Measurements from ENCODE around the gene SRBD1. TPM values are rescaled to one million over a fixed set of nuclear protein-coding genes. Genes with fewer than 3 reads are reported as not detected.

The SRBD1 gene
- polyA plus RNA-seq, 1 donor from 2014 or later, result 5.3 TPM

DNA sequence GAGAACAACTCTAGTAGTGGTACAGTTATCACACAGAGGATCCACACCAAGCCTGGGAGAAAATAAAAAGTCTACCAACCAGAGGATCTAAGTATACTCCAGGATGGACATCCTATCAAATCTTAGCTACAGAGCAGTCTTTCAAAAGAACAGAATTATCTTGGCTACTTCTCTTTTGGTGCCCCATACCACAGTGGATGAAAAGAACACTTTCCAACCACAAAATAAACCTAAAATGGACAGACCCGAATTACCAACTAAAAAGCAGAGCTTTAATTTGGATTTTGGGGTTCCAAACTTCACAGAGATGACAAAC lies 116.1 kb downstream of the SRBD1 start:
- no peaks in the 10 kb centered on the region for H3K9me2 ChIP-seq (ENCODE audit: insufficient read depth, low read length)
- no peaks in the 10 kb centered on the region for H3K9me3 ChIP-seq (ENCODE audit: low read length)
- no peak for TF ChIP-seq RAD21 (conservative IDR thresholded peaks at IDR 0.05)
- TF ChIP-seq SMC3 (conservative IDR thresholded peaks at IDR 0.05; ENCODE audit: poor library complexity), result peak; percentile 31
- no peak for TF ChIP-seq TAF1 (IDR thresholded peaks at IDR 0.05; ENCODE audit: low read depth)
- no peaks in the 10 kb centered on the region for H3K27me3 ChIP-seq (ENCODE audit: insufficient read depth, low read depth, low read length)
- H3K9ac ChIP-seq (ENCODE audit: low read length), result no peak overlapping the region
- no peaks in the 10 kb centered on the region for H3K79me2 ChIP-seq (replicated peaks; ENCODE audit: insufficient read depth, low read length)
- H3K27ac ChIP-seq (ENCODE audit: low read length), result no peak overlapping the region
- H3F3A ChIP-seq (ENCODE audit: insufficient read depth, low read length, poor library complexity, severe bottlenecking), result no peaks in the 10 kb centered on the region
- H3K36me3 ChIP-seq (ENCODE audit: insufficient read depth, low read length), result no peaks in the 10 kb centered on the region
- H3K4me2 ChIP-seq (ENCODE audit: low read length), result no peak overlapping the region
- H3K4me3 ChIP-seq (ENCODE audit: low read length), result no peak overlapping the region
- no peaks in the 10 kb centered on the region for H4K20me1 ChIP-seq (ENCODE audit: insufficient read depth)
- no peak overlapping the region for H2AFZ ChIP-seq (ENCODE audit: low read depth, low read length)

DNA sequence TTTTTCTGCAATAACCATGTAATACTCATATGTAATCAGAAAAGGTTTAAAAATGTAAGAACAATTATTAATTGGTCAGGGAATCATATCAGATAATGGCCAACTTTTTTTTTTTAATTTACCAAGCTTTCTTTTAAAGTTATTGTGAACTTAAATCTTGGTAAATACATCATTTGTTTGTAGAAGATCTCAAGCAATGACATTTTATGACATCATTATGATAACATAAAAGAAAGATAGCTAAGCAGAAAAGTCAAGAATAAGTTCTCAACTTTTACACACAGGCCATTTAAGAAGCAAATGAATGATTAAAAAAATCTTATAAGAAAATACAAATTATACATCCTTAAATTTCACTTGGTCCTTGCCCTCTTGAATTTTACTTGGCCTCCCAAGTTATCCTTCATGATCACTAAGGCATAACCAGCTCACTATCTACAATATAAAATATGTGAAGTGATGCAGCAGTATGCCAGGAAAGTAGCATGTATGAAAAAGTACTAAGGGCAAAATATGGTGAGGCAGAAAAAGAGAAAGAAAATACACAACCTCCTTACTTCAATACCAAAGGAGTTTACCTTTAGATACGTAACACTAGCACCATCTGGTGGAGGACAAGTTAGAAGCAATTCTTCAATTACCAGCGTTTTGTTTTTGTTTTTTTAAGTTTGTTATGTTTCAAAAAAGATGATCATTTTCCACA lies 116.6 kb downstream of the SRBD1 start:
- no peaks in the 10 kb centered on the region for H3K27me3 ChIP-seq (ENCODE audit: insufficient read depth, low read depth, low read length)
- no peaks in the 10 kb centered on the region for H3K9me3 ChIP-seq (ENCODE audit: low read length)
- no peak overlapping the region for H3K4me3 ChIP-seq (ENCODE audit: low read length)
- no peaks in the 10 kb centered on the region for H3F3A ChIP-seq (ENCODE audit: insufficient read depth, low read length, poor library complexity, severe bottlenecking)
- no peak overlapping the region for H3K4me2 ChIP-seq (ENCODE audit: low read length)
- H4K20me1 ChIP-seq (ENCODE audit: insufficient read depth), result no peaks in the 10 kb centered on the region
- H3K79me2 ChIP-seq (replicated peaks; ENCODE audit: insufficient read depth, low read length), result no peaks in the 10 kb centered on the region
- no peaks in the 10 kb centered on the region for H3K9me2 ChIP-seq (ENCODE audit: insufficient read depth, low read length)
- TF ChIP-seq EZH2 (IDR thresholded peaks at IDR 0.05; ENCODE audit: borderline replicate concordance, insufficient read depth, low read length, poor library complexity, severe bottlenecking) (no peak), RAD21 (conservative IDR thresholded peaks at IDR 0.05) (peak; percentile 97), SMC3 (conservative IDR thresholded peaks at IDR 0.05; ENCODE audit: poor library complexity) (peak; percentile 98), EP300 (conservative IDR thresholded peaks at IDR 0.05; ENCODE audit: poor library complexity, severe bottlenecking) (no peak)
- TF ChIP-seq, protein P1, sequence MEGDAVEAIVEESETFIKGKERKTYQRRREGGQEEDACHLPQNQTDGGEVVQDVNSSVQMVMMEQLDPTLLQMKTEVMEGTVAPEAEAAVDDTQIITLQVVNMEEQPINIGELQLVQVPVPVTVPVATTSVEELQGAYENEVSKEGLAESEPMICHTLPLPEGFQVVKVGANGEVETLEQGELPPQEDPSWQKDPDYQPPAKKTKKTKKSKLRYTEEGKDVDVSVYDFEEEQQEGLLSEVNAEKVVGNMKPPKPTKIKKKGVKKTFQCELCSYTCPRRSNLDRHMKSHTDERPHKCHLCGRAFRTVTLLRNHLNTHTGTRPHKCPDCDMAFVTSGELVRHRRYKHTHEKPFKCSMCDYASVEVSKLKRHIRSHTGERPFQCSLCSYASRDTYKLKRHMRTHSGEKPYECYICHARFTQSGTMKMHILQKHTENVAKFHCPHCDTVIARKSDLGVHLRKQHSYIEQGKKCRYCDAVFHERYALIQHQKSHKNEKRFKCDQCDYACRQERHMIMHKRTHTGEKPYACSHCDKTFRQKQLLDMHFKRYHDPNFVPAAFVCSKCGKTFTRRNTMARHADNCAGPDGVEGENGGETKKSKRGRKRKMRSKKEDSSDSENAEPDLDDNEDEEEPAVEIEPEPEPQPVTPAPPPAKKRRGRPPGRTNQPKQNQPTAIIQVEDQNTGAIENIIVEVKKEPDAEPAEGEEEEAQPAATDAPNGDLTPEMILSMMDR (IDR thresholded peaks at IDR 0.05; ENCODE audit: poor library complexity, severe bottlenecking), result peak; percentile 90
- H3K9ac ChIP-seq (ENCODE audit: low read length), result no peak overlapping the region
- no peak overlapping the region for H2AFZ ChIP-seq (ENCODE audit: low read depth, low read length)
- no peaks in the 10 kb centered on the region for H3K36me3 ChIP-seq (ENCODE audit: insufficient read depth, low read length)
- H3K27ac ChIP-seq (ENCODE audit: low read length), result no peak overlapping the region

DNA sequence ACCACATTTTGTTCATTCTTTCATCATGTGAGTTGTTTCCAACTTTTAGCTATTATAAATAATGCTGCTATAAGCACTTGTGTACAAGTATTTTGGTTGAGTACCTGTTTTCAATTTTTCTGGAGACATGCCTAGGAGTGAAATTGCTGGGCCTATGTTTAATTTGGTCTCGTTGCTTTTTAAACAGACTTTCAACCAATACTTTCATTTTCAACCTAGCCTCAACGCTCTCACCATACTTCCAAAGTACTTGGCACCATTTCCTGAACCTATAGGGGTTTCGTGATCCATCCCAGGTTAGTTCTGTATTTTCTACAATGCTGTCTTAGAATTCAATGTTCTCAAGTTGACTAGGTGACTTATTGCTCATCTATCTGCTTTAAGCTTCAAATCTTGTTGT lies 126.1 kb downstream of the SRBD1 start:
- H3F3A ChIP-seq (ENCODE audit: insufficient read depth, low read length, poor library complexity, severe bottlenecking), result no peaks in the 10 kb centered on the region
- H3K9ac ChIP-seq (ENCODE audit: low read length), result no peak overlapping the region
- no peak overlapping the region for H3K27ac ChIP-seq (ENCODE audit: low read length)
- H3K9me2 ChIP-seq (ENCODE audit: insufficient read depth, low read length), result no peaks in the 10 kb centered on the region
- no peak overlapping the region for H3K4me3 ChIP-seq (ENCODE audit: low read length)
- H4K20me1 ChIP-seq (ENCODE audit: insufficient read depth), result no peaks in the 10 kb centered on the region
- H3K79me2 ChIP-seq (replicated peaks; ENCODE audit: insufficient read depth, low read length), result no peaks in the 10 kb centered on the region
- no peaks in the 10 kb centered on the region for H3K9me3 ChIP-seq (ENCODE audit: low read length)
- TF ChIP-seq TAF1 (IDR thresholded peaks at IDR 0.05; ENCODE audit: low read depth) (no peak), RAD21 (conservative IDR thresholded peaks at IDR 0.05) (no peak), EP300 (conservative IDR thresholded peaks at IDR 0.05; ENCODE audit: poor library complexity, severe bottlenecking) (no peak), SMC3 (conservative IDR thresholded peaks at IDR 0.05; ENCODE audit: poor library complexity) (no peak), POLR2AphosphoS5 (IDR thresholded peaks at IDR 0.05) (no peak), EZH2 (IDR thresholded peaks at IDR 0.05; ENCODE audit: borderline replicate concordance, insufficient read depth, low read length, poor library complexity, severe bottlenecking) (no peak), MXI1 (conservative IDR thresholded peaks at IDR 0.05; ENCODE audit: poor library complexity, severe bottlenecking) (no peak)
- TF ChIP-seq, protein P1 (IDR thresholded peaks at IDR 0.05; ENCODE audit: poor library complexity, severe bottlenecking), result no peak
- TF ChIP-seq, protein P2, sequence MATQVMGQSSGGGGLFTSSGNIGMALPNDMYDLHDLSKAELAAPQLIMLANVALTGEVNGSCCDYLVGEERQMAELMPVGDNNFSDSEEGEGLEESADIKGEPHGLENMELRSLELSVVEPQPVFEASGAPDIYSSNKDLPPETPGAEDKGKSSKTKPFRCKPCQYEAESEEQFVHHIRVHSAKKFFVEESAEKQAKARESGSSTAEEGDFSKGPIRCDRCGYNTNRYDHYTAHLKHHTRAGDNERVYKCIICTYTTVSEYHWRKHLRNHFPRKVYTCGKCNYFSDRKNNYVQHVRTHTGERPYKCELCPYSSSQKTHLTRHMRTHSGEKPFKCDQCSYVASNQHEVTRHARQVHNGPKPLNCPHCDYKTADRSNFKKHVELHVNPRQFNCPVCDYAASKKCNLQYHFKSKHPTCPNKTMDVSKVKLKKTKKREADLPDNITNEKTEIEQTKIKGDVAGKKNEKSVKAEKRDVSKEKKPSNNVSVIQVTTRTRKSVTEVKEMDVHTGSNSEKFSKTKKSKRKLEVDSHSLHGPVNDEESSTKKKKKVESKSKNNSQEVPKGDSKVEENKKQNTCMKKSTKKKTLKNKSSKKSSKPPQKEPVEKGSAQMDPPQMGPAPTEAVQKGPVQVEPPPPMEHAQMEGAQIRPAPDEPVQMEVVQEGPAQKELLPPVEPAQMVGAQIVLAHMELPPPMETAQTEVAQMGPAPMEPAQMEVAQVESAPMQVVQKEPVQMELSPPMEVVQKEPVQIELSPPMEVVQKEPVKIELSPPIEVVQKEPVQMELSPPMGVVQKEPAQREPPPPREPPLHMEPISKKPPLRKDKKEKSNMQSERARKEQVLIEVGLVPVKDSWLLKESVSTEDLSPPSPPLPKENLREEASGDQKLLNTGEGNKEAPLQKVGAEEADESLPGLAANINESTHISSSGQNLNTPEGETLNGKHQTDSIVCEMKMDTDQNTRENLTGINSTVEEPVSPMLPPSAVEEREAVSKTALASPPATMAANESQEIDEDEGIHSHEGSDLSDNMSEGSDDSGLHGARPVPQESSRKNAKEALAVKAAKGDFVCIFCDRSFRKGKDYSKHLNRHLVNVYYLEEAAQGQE (IDR thresholded peaks at IDR 0.05; ENCODE audit: borderline replicate concordance), result no peak
- H3K4me2 ChIP-seq (ENCODE audit: low read length), result no peak overlapping the region
- no peaks in the 10 kb centered on the region for H3K27me3 ChIP-seq (ENCODE audit: insufficient read depth, low read depth, low read length)
- no peak overlapping the region for H2AFZ ChIP-seq (ENCODE audit: low read depth, low read length)
- no peaks in the 10 kb centered on the region for H3K36me3 ChIP-seq (ENCODE audit: insufficient read depth, low read length)

All from neural cell (in vitro differentiated cells).